DMS153 (cell line): ENCODE results near the gene CPZ.

ENCODE experiments used
- DNase-seq: peaks from one replicate; lab custom pipeline; 2025; lab: John Stamatoyannopoulos, UW

The CPZ gene

GRCh38 chr4:8592366-8593263 lies at the start of gene CPZ:
Gene CPZ (plus strand): TSS chr4:8592765. CDS start chr4:8592834, 69 bp downstream.
- no peak for DNase-seq

DNA sequence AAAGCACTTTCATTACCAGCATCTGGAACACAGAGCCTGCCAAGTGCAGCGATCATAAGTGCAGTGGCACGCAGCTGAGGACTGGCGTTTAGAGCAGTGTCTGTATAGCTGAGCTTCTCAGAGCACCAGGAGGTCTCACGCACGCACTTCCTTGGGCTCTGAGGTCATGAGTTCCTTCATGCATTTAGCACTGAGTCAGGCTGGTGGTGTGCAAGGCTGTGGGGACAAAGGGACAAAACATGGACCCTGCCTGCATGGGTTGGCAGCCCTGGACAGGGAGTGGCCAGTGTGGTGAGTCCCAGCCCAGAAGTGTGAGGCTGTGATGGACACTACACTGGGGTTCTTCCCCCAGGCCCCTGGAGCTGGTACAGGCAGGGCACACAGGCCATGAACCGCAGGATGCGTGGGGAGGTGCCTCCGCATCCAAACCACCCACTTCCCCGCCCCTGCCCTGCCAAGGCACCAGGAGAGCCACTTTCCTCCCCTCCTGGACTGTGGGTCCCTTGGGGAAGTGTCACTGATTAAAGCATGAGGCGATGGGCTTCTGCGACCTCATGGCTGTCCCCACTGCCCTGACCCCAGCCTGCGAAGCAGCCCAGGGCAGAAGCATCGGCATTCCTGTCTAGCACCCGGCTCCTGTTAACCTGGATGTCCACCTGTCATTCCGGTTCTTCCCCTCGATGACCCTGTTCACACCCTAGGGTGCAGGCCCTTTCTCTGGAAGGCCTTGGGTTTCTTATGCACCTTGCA lies 49.6 kb upstream of the CPZ start:
- no peak for DNase-seq

DNA sequence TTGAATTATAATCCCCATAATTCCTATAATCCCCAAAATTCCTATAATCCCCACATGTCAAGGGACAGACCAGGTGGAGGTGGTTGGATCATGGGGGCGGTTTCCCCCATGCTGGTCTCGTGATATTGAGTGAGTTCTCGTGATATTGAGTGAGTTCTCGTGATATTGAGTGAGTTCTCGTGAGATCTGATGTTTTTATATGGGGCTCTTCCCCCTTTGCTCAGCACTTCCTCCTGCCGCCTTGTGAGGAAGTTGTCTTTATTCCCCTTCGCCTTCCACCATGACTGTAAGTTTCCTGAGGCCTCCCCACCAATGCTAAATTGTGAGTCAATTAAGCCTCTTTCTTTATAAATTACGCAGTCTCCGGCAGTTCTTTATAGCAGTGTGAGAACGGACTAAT lies 48.9 kb upstream of the CPZ start:
- no peak for DNase-seq

DNA sequence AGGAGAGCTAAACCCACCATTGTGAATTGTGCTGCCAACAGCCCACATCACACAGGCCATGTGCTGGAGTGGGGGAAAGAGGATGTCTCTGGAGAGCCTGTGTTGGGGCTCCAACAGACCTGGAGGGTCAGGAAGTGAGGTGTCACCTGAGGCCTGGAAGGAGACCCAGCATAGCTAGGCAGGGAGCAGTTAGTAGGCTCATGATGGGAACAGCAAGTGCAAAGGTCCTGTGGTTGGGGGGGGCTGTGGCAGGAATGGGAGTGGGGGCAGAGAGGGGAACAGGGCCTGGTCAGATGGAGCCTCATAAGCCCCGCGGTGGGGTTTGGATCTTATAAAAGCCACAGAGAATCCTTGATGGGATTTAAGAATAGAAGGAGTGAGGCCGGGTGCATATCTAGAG lies 48.3 kb upstream of the CPZ start:
- no peak for DNase-seq

- DNase-seq: no peak
Observed at GRCh38 chr4:8544741-8545438, 47.7 kb upstream of the CPZ start.

GRCh38 chr4:8545439-8545765 lies 47.2 kb upstream of the CPZ start:
- no peak for DNase-seq

DNA sequence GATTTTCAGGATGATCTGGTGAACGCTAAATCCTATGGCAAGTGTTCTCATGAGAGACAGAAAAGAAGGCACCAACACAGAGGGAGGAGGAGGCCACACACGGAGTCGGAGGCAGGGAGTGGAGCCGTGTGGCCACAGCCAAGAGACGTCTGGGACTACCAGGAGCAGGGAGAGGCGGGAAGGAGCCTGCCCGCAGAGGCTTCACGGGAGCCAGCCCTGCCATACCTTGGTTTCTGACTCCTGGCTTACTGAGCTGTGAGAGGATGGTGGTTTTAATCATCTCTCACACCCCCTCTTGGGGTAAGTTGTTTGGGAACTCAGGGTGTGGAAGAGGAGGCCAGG lies 45.8 kb upstream of the CPZ start:
- DNase-seq: no peak

DNA sequence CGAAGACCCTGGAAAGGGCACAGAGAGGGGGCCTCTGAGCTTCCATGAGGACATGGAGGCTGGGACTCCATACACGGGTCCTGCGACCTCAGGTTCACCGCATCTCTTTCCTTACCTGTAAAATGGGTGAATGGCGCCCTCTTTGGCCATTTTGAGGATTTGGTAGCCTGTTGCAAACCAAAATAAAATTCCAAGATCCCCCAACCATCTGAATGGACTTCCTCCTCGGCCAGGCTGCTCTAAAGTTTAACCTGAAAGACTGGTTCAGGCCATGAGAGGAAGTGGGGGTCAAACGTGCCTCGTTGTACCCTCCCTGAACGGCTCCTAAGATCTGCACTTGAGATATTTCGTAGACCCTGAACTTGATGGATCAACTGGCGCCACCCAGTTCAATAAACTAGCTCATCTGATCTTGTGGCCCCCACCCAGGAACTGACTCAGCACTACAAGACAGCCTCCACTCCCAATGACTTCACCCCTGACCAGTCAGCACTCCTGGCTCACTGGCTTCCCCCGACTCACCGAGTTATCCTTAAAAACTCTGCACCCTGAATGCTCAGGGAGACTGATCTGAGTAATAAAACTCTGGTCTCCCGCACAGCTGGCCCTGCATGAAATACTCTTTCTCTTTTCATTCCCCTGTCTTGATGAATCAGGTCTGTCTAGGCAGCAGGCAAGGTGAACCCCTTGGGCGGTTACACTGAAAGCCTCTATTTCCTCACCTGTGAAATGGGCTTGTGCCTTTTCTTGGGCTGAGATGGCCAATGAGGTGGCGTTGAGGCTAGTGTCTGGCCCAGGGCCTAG lies 45.3 kb upstream of the CPZ start:
- DNase-seq: no peak

DNA sequence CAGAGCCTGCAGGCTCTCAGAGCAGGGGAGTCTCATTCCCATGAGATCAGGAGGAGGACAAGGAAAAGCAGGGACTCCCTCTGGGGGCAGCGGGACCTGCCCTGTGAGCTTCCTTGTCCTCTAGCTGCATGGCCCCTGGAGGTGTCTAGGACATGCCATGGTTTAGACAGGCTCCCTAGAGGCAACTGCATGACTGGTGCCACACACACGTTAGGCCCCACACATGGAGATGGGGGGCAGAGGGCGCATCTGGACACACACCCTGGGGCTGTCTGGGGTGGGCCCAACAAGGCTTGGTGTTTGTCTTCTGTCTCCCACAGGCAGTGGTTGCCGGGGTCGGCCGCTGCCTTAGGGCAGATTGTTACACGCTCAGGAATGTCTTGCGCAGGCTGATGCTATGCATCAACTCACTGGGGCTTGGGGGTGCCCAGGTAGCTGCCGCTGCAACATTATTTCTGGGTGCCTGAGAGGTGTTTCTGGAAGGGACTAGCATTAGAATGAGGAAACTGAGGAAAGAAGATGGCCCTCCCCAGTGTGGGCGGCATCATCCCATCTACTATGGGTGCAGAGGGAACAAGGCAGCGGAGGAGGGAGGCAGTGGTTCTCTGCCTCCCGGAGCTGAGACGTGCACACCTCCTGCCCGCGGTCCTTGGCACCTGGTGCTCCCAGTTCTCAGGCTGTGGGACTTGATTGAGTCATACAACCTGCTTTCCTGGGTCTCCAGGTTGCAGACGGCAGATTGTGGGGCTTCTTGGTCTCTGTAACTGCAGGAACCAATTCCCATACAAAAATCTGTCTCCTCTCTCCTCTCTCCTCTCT lies 44.4 kb upstream of the CPZ start:
- no peak for DNase-seq

- DNase-seq: no peak
Observed at GRCh38 chr4:8548731-8549351, 43.7 kb upstream of the CPZ start.

GRCh38 chr4:8549352-8549931 lies 43.1 kb upstream of the CPZ start:
- no peak for DNase-seq

- DNase-seq: no peak
Observed at GRCh38 chr4:8550691-8551090, 41.9 kb upstream of the CPZ start.

DNA sequence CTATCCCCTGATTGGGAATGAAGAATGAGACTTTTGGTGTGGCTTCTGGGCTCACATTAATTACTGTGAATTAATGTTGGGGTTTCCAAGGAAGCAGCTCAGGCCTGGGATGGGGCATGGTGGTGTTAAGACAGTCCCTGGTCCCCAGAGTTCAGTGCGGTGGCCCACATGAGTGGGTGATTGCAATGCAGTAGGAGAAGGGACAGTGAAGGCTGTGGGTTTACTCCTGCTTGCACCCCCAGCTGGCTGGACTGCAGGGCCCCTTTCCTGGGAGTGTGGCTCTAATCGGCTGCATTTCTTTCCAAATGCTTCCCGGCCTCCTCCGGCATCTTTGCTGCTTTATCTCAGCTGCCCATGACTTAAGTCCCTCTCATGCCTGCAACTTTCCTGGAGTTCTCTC lies 40.5 kb upstream of the CPZ start:
- DNase-seq: no peak

GRCh38 chr4:8552581-8553205 lies 39.9 kb upstream of the CPZ start:
- DNase-seq: no peak

- no peak for DNase-seq
Observed at GRCh38 chr4:8553216-8553615, 39.3 kb upstream of the CPZ start.

DNA sequence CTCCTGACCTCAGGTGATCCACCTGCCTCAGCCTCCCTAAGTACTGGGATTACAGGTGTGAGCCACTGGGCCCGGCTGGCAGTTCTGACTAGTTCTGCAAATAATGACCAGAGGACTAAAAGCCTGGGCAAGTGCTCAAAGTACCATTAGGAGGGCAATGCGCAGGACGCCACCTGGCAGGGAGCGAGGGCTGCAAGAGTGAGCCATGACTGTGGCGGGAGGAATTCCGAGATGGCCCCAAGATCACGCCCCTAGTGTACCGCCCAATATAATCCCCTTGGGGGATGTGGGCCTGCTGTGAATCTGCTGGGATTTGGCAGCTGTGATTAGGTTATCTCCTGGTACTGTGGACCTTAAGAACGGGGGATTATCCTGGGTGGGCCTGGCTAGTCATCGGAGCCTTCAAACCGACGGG lies 38.6 kb upstream of the CPZ start:
- no peak for DNase-seq

DNA sequence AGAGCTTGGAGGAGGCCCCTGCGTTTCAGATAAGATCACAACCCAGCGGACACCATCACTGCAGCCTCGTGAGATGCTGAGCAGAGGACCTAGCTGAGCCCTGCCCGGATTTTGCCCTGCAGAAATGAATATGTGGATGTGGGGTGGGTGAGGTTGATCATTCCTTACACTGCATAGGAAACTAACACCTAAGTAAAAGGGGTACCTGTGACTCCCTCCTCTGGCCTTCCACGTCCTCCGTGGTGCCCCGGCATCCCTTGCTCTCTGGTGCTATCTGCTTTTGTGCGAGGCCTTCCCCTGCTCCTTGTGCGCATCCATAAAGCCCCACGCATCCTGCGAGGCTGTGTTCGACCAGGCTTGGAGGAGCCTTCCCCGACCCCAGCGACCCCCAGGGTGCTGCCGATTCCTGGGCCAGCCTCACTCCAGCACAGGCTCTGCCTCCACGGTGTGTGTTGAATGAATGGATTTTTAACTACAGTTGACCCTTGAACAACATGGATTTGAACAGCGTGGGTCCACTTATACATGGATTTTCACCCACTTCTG lies 37.9 kb upstream of the CPZ start:
- DNase-seq: no peak

DNA sequence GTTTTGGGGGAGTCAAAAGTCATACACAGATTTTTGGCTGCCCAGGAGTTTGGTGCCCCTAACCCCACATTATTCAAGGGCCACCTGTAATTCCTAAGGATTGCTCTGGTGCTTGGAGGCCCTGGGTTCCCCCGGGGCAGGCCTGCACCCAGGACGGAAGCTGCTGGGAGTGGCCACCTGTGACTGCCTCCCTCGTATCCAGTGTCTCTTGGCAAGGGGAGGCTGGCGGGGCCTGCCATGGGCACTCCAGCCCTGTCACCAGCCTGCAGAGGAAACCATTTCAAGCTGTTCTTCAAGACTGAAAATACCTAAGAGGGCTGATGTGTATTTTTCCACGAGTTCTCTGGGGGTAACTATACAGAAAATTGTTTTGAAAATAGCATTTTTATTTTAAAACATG lies 36.8 kb upstream of the CPZ start:
- no peak for DNase-seq

- no peak for DNase-seq
Observed at GRCh38 chr4:8556341-8557150, 36.0 kb upstream of the CPZ start.
